Astrocyte (in vitro differentiated cells and primary cell): ENCODE data around the gene ZNF816. TPM values are rescaled to one million over a fixed set of nuclear protein-coding genes. Genes with fewer than 3 reads are reported as not detected.

ENCODE experiments used
- DNase-seq: peaks from one replicate; pipeline ENCODE4 v3.0.0-alpha.2; 2010; ENCODE audit warnings: low read depth
- FAIRE-seq: peaks from 2 replicates; lab custom pipeline; 2011; peaks lifted over from hg19 to GRCh38; lab: Jason Lieb, UNC
- H2AFZ ChIP-seq: 2 replicates; pipeline ENCODE4 v1.6.0; 2012; ENCODE audit warnings: low read depth, low read length, inconsistent platforms
- H3K27ac ChIP-seq: 2 replicates; pipeline ENCODE4 v1.5.1; 2011; ENCODE audit warnings: low read depth, low read length, inconsistent platforms
- H3K27me3 ChIP-seq: 2 replicates; pipeline ENCODE4 v1.6.0; 2011; ENCODE audit warnings: low read length, inconsistent platforms; ENCODE audit not compliant: insufficient read depth
- H3K36me3 ChIP-seq: 2 replicates; pipeline ENCODE4 v1.5.1; 2011; ENCODE audit warnings: low read length, inconsistent platforms; ENCODE audit not compliant: insufficient read depth
- H3K4me1 ChIP-seq: 2 replicates; pipeline ENCODE4 v1.5.1; 2011; ENCODE audit warnings: low read length, inconsistent platforms; ENCODE audit not compliant: insufficient read depth
- H3K4me2 ChIP-seq: 2 replicates; pipeline ENCODE4 v1.6.0; 2012; ENCODE audit warnings: low read length, inconsistent platforms
- H3K4me3 ChIP-seq: 2 replicates; pipeline ENCODE4 v1.5.1; 2011; ENCODE audit warnings: low read depth, mild to moderate bottlenecking, low read length, inconsistent platforms; ENCODE audit not compliant: insufficient read depth
- H3K79me2 ChIP-seq: 2 replicates; pipeline ENCODE4 v1.6.0; 2012; ENCODE audit warnings: mild to moderate bottlenecking, low read length, inconsistent platforms; ENCODE audit not compliant: insufficient read depth
- H3K9ac ChIP-seq: 2 replicates; pipeline ENCODE4 v1.6.0; 2012; ENCODE audit warnings: mild to moderate bottlenecking, low read length, inconsistent platforms
- H3K9me3 ChIP-seq: 2 replicates; pipeline ENCODE4 v1.5.1; 2012; ENCODE audit warnings: low read depth, mild to moderate bottlenecking, low read length, inconsistent platforms; ENCODE audit not compliant: insufficient read depth
- H4K20me1 ChIP-seq: 2 replicates; pipeline ENCODE4 v1.6.0; 2012; ENCODE audit warnings: low read length, inconsistent platforms; ENCODE audit not compliant: insufficient read depth
- H3K27ac Mint-ChIP-seq: one replicate; pipeline ENCODE4 v1.8.0; 2021; ENCODE audit warnings: mild to moderate bottlenecking, mixed read lengths; ENCODE audit not compliant: unreplicated experiment
- H3K27me3 Mint-ChIP-seq: one replicate; pipeline ENCODE4 v1.8.0; 2021; ENCODE audit warnings: low read depth, mixed read lengths; ENCODE audit not compliant: unreplicated experiment
- H3K36me3 Mint-ChIP-seq: one replicate; pipeline ENCODE4 v1.8.0; 2021; ENCODE audit warnings: low read depth, mixed read lengths; ENCODE audit not compliant: unreplicated experiment
- H3K4me1 Mint-ChIP-seq: one replicate; pipeline ENCODE4 v1.8.0; 2021; ENCODE audit warnings: low read depth, mixed read lengths; ENCODE audit not compliant: unreplicated experiment
- H3K4me3 Mint-ChIP-seq: one replicate; pipeline ENCODE4 v1.8.0; 2021; ENCODE audit warnings: mild to moderate bottlenecking, moderate library complexity, mixed read lengths; ENCODE audit not compliant: unreplicated experiment
- H3K9me3 Mint-ChIP-seq: one replicate; pipeline ENCODE4 v1.8.0; 2021; ENCODE audit warnings: mild to moderate bottlenecking, mixed read lengths; ENCODE audit not compliant: unreplicated experiment
- CTCF ChIP-seq: IDR thresholded peaks from 2 replicates; pipeline ENCODE4 v1.5.1; 2011; ENCODE audit warnings: low read depth, mild to moderate bottlenecking, inconsistent platforms, low read length, moderate library complexity; ENCODE audit not compliant: insufficient read depth
- EZH2 ChIP-seq: IDR thresholded peaks from 2 replicates; pipeline ENCODE4 v1.6.1; 2012; ENCODE audit warnings: mild to moderate bottlenecking, low read length, inconsistent platforms; ENCODE audit not compliant: insufficient read depth
- total RNA-seq: library from RNA; stranded (reverse); gene quantifications from 2 replicates; pipeline ENCODE4 v1.2.1, GENCODE V29; 2021

ZNF816 gene
- total RNA-seq, 1 donor from 2014 or later, result 12.2 TPM

GRCh38 chr19:52961981-52962380 is 700 bp downstream of the ZNF816 start:
- DNase-seq (no peak), FAIRE-seq (no peak)
- Histone ChIP-seq H3K27me3 (no peaks in the 10 kb centered on the region), H3K4me2 (peak overlapping the region; percentile 91), H3K36me3 (no peaks in the 10 kb centered on the region), H3K4me1 (peaks cover 8% of the 10 kb centered on the region), H3K4me3 (peak overlapping the region; percentile 82), H3K9me3 (peaks cover 15% of the 10 kb centered on the region), H3K27ac (peak overlapping the region; percentile 46), H4K20me1 (no peaks in the 10 kb centered on the region), H3K79me2 (peaks cover 17% of the 10 kb centered on the region), H3K9ac (peak overlapping the region; percentile 81), H2AFZ (peak overlapping the region; percentile 91)
- H3K27me3 Mint-ChIP-seq, result no peaks in the 10 kb centered on the region
- H3K4me1 Mint-ChIP-seq, result peaks cover 7% of the 10 kb centered on the region
- peaks cover 34% of the 10 kb centered on the region for H3K36me3 Mint-ChIP-seq
- peaks cover 11% of the 10 kb centered on the region for H3K9me3 Mint-ChIP-seq
- TF ChIP-seq CTCF, result no peak
- no peak for TF ChIP-seq EZH2
- H3K4me3 Mint-ChIP-seq, result peak overlapping the region; percentile 99
- peak overlapping the region; percentile 87 for H3K27ac Mint-ChIP-seq

GRCh38 chr19:52959613-52960295 is 2.9 kb downstream of the ZNF816 start:
- DNase-seq (no peak), FAIRE-seq (no peak)
- no peaks in the 10 kb centered on the region for H3K27me3 Mint-ChIP-seq
- H3K4me2 ChIP-seq, result no peak overlapping the region
- no peak overlapping the region for H3K4me3 ChIP-seq
- H3K36me3 ChIP-seq, result peaks cover 5% of the 10 kb centered on the region
- peaks cover 49% of the 10 kb centered on the region for H3K36me3 Mint-ChIP-seq
- H3K9ac ChIP-seq, result no peak overlapping the region
- H3K9me3 ChIP-seq, result peaks cover 19% of the 10 kb centered on the region
- no peak overlapping the region for H3K4me3 Mint-ChIP-seq
- H3K4me1 Mint-ChIP-seq, result peaks cover 7% of the 10 kb centered on the region
- H3K79me2 ChIP-seq, result peaks cover 17% of the 10 kb centered on the region
- no peak for TF ChIP-seq EZH2
- TF ChIP-seq CTCF, result no peak
- no peak overlapping the region for H2AFZ ChIP-seq
- no peak overlapping the region for H3K27ac Mint-ChIP-seq
- H3K27ac ChIP-seq, result no peak overlapping the region
- no peaks in the 10 kb centered on the region for H3K27me3 ChIP-seq
- H3K4me1 ChIP-seq, result peaks cover 8% of the 10 kb centered on the region
- H3K9me3 Mint-ChIP-seq, result peaks cover 13% of the 10 kb centered on the region
- no peaks in the 10 kb centered on the region for H4K20me1 ChIP-seq

GRCh38 chr19:52957591-52957990 is 5.1 kb downstream of the ZNF816 start:
- Mint-ChIP-seq H3K27me3 (no peaks in the 10 kb centered on the region), H3K27ac (no peak overlapping the region), H3K4me3 (no peak overlapping the region), H3K9me3 (peaks cover 25% of the 10 kb centered on the region), H3K4me1 (peaks cover 7% of the 10 kb centered on the region), H3K36me3 (peaks cover 61% of the 10 kb centered on the region)
- H3K4me3 ChIP-seq, result no peak overlapping the region
- H3K4me2 ChIP-seq, result no peak overlapping the region
- H3K4me1 ChIP-seq, result no peaks in the 10 kb centered on the region
- peaks cover 17% of the 10 kb centered on the region for H3K79me2 ChIP-seq
- DNase-seq (no peak), FAIRE-seq (no peak)
- TF ChIP-seq EZH2 (no peak), CTCF (no peak)
- peaks cover 11% of the 10 kb centered on the region for H3K36me3 ChIP-seq
- no peaks in the 10 kb centered on the region for H3K27me3 ChIP-seq
- H4K20me1 ChIP-seq, result no peaks in the 10 kb centered on the region
- no peak overlapping the region for H2AFZ ChIP-seq
- H3K27ac ChIP-seq, result no peak overlapping the region
- no peak overlapping the region for H3K9ac ChIP-seq
- H3K9me3 ChIP-seq, result peaks cover 30% of the 10 kb centered on the region
